Kidney (tissue), 14 donors: Measurements from ENCODE around the gene MPHOSPH9. TPM values are rescaled to one million over a fixed set of nuclear protein-coding genes. Genes with fewer than 3 reads are reported as not detected.
A peak's percentile ranks its signal among the peaks of the same experiment; 100 is the strongest.

ENCODE experiments used
- DNase-seq, 5 donors: peaks; one replicate each; pipeline ENCODE4 v3.0.0-alpha.2; 2013 to 2020
- FAIRE-seq: peaks from 2 replicates; lab custom pipeline; 2012; peaks lifted over from hg19 to GRCh38; lab: Jason Lieb, UNC
- H3K27ac ChIP-seq, 2 donors: one replicate each; pipeline ENCODE4 v1.7.0; 2013; ENCODE audit warnings: low read depth in 2 of 2, low read length in 2 of 2, inconsistent platforms in 1 of 2
- H3K27me3 ChIP-seq: one replicate; pipeline ENCODE4 v1.7.1; 2013; ENCODE audit warnings: low read length, inconsistent platforms; ENCODE audit not compliant: control insufficient read depth, insufficient read depth
- H3K36me3 ChIP-seq, 3 donors: one replicate each; pipeline versions ENCODE4 v1.7.0 to v1.7.1; 2013; ENCODE audit warnings: low read length in 3 of 3, control low read depth in 1 of 3, inconsistent platforms in 1 of 3; ENCODE audit not compliant: insufficient read depth in 3 of 3, control insufficient read depth in 2 of 3
- H3K4me1 ChIP-seq, 3 donors: one replicate each; pipeline versions ENCODE4 v1.7.0 to v1.7.1; 2013; ENCODE audit warnings: low read length in 3 of 3, inconsistent platforms in 1 of 3, low read depth in 1 of 3; ENCODE audit not compliant: control insufficient read depth in 2 of 3, insufficient read depth in 2 of 3
- H3K4me3 ChIP-seq, 3 donors: one replicate each; pipeline versions ENCODE4 v1.7.0 to v1.8.1; 2013; ENCODE audit warnings: low read length in 3 of 3, control low read depth in 1 of 3, inconsistent platforms in 1 of 3
- H3K9ac ChIP-seq, 3 donors: one replicate each; pipeline versions ENCODE4 v1.7.0 to v1.7.1; 2013; ENCODE audit warnings: low read length in 3 of 3, control low read depth in 1 of 3, inconsistent platforms in 1 of 3
- H3K9me3 ChIP-seq, 3 donors: one replicate each; pipeline versions ENCODE4 v1.7.0 to v1.7.1; 2013; ENCODE audit warnings: low read length in 3 of 3, control low read depth in 1 of 3, inconsistent platforms in 1 of 3; ENCODE audit not compliant: control insufficient read depth in 2 of 3, insufficient read depth in 1 of 3
- intact Hi-C: fragments of 100-400 bp; cut with DNase I; formaldehyde crosslinking; loops from one replicate; pipeline ENCODE4 v1.11.1; 2022
- polyA plus RNA-seq: library from polyadenylated mRNA; stranded (reverse); fragments of 350-450 nt; fragmentation: Illumina TruSeq; extraction: RNeasy Lipid Tissue Mini Kit (QIAGEN cat#74804); gene quantifications from one replicate; pipeline ENCODE4 v1.2.3, GENCODE V29; 2014; ENCODE audit warnings: low read depth, low replicate concordance; ENCODE audit not compliant: insufficient read depth
- total RNA-seq: library from RNA; stranded (reverse); fragmentation: NEBNext Ultra II Directional; extraction: Animal tissue kit (Norgen Biotek cat#: 25700); gene quantifications from one replicate; pipeline ENCODE4 v1.2.1, GENCODE V29; 2021
- TF ChIP-seq, protein P1 (sequence below): IDR thresholded peaks from 3 replicates; pipeline ENCODE4 v1.5.1; 2012; ENCODE audit warnings: mild to moderate bottlenecking, moderate library complexity, borderline replicate concordance; ENCODE audit not compliant: insufficient read depth; ENCODE audit errors: extremely low read depth
- donor health status: control.
- donor health status: control.
- donor health status: control.
- donor health status: control.
- donor health status: control.
- donor health status: DM: yes; HTN: yes; CAD: no.
- donor health status: Normal renal cell carcinoma (clear cell type).

Gene MPHOSPH9
- total and polyA plus RNA-seq, 2 donors from 2014 or later = 7.2 to 25.2 TPM

GRCh38 chr12:123108682-123109066 is 124.3 kb downstream of the MPHOSPH9 start:
- Histone ChIP-seq H3K27me3 (no peaks in the 10 kb centered on the region), H3K9me3 (no peaks in the 10 kb centered on the region), H3K4me1 (peaks cover 0 to 8% (median under 1%) of the 10 kb centered on the region in 3 donors), H3K4me3 (no peak overlapping the region), H3K27ac (no peak overlapping the region), H3K9ac (no peak overlapping the region), H3K36me3 (peaks cover 0 to 8% (median 0%) of the 10 kb centered on the region in 3 donors)
- TF ChIP-seq, protein P1, sequence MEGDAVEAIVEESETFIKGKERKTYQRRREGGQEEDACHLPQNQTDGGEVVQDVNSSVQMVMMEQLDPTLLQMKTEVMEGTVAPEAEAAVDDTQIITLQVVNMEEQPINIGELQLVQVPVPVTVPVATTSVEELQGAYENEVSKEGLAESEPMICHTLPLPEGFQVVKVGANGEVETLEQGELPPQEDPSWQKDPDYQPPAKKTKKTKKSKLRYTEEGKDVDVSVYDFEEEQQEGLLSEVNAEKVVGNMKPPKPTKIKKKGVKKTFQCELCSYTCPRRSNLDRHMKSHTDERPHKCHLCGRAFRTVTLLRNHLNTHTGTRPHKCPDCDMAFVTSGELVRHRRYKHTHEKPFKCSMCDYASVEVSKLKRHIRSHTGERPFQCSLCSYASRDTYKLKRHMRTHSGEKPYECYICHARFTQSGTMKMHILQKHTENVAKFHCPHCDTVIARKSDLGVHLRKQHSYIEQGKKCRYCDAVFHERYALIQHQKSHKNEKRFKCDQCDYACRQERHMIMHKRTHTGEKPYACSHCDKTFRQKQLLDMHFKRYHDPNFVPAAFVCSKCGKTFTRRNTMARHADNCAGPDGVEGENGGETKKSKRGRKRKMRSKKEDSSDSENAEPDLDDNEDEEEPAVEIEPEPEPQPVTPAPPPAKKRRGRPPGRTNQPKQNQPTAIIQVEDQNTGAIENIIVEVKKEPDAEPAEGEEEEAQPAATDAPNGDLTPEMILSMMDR = no peak
- intact Hi-C loops = no loop called here
- FAIRE-seq (no peak), DNase-seq (no peak)

- DNase-seq = no peak
- no peaks in the 10 kb centered on the region for H3K9me3 ChIP-seq
- H3K36me3 ChIP-seq = peaks cover 0 to 8% (median 0%) of the 10 kb centered on the region in 3 donors
- peaks cover 0 to 8% (median 0%) of the 10 kb centered on the region in 3 donors for H3K4me1 ChIP-seq
- intact Hi-C loops = no loop called here
- TF ChIP-seq, protein P1 = no peak
- H3K9ac ChIP-seq = no peak overlapping the region
- peak overlapping the region in 1 of 2 donors; percentile 75 for H3K27ac ChIP-seq
- no peak overlapping the region for H3K4me3 ChIP-seq
- no peak for FAIRE-seq
- H3K27me3 ChIP-seq = no peaks in the 10 kb centered on the region
Observed at GRCh38 chr12:123107926-123108681, 124.8 kb downstream of the MPHOSPH9 start.

DNA sequence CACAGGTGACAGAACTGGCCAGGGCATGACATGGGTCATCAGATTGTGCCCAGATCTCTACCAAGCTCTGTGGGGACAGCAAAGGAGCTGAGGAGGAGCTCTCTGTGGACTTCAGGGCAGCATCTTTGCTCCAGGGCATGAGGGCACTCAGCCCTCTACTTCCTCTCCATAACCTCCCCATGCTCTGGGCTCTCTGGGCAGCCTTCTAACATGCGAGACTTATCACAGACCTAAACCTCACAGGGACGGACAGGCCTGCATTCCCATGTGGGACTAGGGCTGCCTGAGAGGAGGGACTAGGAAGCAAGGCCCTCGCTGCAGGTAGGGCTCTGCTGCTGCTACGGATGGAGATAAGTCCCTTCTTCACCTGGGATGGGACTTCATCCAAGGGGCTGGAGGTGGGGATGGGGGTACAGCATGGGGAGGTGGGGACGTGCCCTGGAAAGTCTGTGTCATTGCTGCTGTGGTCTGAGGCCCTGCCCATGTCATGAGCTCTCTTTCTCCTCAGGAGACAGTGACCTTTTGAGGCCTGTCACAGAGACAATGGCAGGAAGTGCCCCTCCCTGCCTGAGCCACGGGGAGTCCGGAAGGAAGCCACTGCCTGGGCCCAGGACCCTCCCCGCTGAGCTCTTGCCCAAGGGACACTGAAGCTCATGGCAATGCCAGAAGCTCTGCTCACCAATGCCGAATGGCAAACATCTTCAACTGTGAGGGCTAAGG is 126.1 kb downstream of the MPHOSPH9 start:
- DNase-seq = peak in 2 of 5 donors; percentile 46 to 83
- no peak overlapping the region for H3K9ac ChIP-seq
- H3K4me1 ChIP-seq = peaks cover 0 to 8% (median 0%) of the 10 kb centered on the region in 3 donors
- peak overlapping the region; percentile 51 to 80 for H3K27ac ChIP-seq
- FAIRE-seq = no peak
- H3K27me3 ChIP-seq = no peaks in the 10 kb centered on the region
- peaks cover 0 to 8% (median 0%) of the 10 kb centered on the region in 3 donors for H3K36me3 ChIP-seq
- intact Hi-C loops = no loop called here
- TF ChIP-seq, protein P1 = no peak
- no peaks in the 10 kb centered on the region for H3K9me3 ChIP-seq
- H3K4me3 ChIP-seq = no peak overlapping the region
